NCI-H1436 treated with DMSO at 0.1 percent for 48 hours (cell line): ENCODE results near the gene NTN1.

Source experiments
- DNase-seq: peaks from one replicate; lab custom pipeline; 2025; lab: John Stamatoyannopoulos, UW

The NTN1 gene

DNA sequence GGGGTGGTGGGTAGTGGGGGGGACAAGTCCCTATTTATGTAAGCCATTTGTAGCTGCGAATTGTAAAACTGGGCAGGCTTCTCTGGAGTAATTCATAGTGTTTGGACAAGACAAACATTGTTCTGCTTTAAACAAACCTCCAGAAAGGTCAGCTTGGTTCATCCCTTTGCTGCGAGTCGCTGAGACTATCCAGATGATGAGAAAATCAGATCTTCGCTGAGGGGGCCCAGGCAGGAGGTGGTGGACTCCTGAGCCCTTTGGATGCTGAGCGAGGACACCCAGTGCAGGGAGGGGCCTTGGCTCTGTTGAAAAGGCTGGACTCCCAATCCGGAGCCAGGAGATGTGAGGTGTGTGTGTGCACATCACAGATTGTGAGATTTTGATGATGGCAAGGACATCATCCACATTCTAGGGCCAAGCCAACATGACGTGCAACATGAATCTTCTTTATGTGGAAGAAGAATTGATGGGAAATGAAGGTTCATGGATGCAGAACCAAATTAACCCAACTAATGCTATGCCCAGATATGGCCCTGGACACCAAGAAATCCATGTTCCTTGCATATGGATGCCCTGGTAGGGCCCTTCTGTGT lies 15.0 kb upstream of the NTN1 start:
- DNase-seq = no peak

DNA sequence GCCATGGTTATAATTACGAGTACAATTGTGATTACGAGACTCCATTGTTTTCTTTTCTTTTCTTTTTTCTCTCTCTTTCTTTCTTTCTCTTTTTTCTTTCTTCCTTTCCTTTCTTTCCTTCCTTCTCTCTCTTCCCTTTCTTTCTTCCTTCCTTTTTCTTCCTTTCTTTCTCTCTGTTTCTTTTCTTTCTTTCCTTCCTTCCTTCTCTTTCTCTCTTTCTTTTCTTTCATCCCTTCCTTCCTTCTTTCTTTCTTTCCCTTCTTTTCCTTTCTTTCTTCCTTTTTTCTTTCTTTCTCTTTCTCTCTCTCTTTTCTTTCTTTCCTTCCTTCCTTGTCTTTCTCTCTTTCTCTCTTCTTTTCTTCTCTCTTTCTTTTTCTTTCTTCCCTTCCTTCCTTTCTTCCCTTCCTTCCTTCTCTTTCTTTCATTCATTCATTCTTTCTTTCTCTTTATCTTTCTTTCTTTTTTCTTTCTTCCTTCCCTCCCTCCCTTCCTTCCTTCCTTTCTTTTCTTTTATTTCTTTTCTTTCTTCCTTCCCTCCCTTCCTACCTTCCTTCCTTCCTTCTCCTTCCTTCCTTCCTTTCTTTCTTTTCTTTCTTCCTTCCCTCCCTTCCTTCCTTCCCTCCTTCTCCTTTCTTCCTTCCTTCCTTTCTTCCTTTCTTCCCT lies 14.1 kb upstream of the NTN1 start:
- no peak for DNase-seq

DNA sequence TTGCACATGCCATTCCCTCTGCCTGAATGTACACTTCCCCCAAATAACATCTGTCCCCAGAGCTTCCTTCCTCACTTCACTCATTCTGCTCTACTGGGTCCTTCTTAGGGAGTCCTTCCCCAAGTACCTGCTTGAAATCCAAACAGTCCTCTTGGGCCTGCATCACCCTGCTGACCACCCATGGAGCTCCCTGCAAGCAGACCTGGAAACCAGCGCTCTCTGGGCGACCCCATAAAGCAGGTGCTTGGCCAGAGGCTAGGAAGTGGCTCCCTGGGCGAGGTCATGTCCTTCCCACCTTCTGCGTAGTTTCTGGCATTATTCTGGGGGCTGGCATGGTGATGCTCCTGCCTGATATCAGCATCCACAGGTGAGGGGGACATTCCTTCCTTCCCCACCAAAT lies 12.2 kb upstream of the NTN1 start:
- no peak for DNase-seq

DNA sequence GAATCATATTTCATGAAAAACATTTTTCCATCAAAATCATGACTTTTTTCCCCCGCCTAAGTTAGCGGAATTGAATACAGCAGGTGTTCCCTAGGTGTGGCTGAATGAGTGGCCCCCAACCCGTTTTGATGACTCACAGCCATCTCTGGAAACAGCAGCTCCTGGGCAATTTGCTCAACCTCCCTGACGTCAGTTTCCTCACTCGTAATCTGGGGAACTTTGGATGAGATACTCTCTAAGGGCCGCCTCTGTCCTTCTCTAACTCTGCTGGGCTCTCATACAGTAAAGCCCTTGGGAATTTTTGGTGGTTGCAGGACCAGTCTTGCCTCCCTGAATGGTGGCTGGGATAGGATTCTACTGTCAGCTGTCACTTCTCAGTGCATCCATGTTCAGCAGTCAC lies 11.6 kb upstream of the NTN1 start:
- DNase-seq = no peak

DNA sequence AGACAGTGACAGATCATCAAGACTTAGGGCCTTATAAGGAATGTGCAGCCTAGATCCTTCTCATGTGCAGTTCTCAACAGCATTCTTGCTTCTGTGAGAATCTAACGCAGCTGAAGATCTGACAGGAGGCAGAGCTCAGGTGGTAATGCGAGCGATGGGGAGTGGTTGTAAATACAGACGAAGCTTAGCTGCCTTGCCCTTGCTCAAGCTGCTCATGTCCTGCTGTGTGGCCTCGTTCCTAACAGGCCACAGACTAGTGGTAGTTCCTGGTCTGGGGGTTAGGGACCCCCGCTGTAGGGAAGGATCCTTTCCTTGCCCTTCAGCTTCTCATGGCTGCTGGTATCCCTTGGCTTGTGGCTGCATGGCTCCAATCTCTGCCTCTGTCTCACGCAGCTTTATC lies 10.3 kb upstream of the NTN1 start:
- DNase-seq = no peak

DNA sequence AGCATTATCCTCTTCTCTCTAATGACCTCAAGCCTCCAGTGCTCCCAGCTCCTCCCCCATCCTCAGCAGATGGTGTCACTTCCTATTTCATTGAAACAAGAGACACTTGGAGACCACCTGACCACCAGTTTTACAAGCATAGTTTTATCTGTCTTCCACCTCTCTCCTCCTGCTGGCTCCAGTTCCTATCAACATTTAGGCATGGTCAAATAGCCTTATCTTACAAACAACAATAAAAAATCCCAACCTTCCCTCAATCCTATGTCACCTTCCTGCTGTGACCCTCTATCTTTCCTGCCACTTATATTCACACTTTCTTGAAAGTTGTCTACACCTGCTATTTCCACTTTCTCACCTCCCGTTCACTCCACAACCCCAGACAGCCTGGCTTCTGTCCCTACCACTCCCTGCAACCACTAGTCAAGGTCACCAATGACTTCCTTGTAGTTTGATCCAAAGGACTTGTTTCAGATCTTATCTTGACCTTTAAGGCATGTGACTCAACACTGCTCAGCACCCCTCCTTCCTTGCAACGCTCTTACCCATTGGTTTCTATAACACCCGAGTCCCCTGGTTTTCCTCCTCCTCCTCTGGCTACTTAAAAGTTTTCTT lies 4.3 kb upstream of the NTN1 start:
- DNase-seq = no peak

DNA sequence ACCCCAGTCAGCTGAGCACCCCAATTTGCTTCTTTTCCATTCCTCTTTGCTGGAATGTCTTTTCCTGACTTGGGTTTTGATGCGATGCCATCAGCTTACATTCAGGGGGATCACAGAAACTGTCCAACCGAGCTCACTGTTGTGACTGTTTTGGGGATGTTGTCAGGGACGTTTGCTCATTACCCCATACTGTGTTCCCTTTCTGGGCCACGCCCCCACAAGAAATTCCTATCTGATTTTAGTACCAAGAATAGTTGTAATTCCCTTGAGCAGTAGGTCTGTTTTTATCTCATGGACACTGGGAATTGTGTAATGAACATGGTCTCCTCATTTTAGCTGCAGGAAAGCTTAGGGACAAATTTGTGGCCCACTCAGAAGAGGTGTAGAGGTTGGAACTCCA lies 2.6 kb upstream of the NTN1 start:
- DNase-seq = no peak

DNA sequence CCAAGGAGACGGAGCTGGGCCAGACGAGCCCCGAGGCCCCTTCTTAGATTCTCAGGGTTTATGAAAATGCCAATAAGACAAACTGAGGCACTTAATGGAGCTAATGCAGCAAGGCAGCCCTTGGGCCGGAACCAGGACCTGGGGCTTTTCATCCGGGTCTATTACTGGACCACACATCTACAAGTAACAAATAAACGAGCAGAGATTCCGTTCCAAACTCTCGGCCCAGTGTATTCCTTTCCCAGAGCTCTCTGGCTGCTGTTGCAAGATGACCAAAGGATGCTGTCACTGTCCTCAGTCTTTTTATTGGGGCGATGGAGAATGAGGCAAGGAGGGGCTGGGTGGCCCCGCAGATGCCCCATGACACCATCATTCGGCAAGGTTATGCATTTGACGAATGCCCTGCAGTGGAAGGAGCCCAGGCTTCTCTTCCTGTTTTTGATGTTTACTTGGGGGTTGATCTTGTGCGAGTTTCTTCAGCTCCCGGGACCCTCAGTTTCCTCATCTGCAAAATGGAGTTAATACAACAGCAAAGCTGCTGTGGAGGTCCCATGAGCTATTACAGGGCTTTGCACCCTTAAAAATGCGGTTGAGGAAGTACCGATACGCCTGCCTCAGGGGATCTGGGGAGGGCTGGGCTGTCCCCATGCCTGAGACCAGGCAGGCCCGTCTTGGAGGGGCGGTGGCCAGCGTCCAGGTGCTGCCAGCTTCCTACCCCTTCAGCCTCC lies 1.1 kb upstream of the NTN1 start:
- no peak for DNase-seq

DNA sequence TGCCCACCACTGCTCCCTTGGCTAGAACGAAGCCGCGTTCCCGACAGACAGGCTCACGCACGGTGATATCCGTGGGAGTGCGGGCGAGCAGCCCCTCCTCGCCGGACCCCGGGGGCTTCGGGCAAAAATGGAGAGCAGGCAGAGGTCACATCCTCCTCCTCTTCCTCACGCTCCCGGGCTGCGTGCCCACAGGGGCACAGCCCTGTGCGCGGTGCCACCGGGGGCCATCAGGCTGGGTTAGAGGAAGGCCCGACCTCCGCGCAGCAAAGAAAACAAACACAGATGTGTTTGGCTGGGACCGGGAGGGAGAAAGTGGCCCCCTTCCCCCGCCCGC lies 519 bp upstream of the NTN1 start:
- DNase-seq = no peak

DNA sequence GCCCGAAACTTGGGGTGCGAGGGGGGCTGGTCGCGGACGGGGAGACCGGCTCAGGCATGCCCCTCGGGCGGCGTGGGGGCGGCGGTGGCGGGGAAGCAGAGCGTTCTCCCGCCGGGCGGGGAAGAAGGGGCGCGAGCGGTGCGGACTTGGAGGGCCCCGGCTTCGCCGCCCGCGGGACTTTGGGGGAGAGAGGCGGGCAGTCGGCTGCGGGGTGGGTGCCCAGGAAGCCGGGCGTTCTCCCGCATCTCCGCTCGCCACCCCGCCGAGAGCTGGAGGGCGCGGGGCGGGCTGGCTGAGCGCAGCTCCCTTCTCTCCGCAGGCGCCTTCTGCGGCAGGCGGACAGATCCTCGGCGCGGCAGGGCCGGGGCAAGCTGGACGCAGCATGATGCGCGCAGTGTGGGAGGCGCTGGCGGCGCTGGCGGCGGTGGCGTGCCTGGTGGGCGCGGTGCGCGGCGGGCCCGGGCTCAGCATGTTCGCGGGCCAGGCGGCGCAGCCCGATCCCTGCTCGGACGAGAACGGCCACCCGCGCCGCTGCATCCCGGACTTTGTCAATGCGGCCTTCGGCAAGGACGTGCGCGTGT lies 772 bp downstream of the NTN1 start:
- no peak for DNase-seq

DNA sequence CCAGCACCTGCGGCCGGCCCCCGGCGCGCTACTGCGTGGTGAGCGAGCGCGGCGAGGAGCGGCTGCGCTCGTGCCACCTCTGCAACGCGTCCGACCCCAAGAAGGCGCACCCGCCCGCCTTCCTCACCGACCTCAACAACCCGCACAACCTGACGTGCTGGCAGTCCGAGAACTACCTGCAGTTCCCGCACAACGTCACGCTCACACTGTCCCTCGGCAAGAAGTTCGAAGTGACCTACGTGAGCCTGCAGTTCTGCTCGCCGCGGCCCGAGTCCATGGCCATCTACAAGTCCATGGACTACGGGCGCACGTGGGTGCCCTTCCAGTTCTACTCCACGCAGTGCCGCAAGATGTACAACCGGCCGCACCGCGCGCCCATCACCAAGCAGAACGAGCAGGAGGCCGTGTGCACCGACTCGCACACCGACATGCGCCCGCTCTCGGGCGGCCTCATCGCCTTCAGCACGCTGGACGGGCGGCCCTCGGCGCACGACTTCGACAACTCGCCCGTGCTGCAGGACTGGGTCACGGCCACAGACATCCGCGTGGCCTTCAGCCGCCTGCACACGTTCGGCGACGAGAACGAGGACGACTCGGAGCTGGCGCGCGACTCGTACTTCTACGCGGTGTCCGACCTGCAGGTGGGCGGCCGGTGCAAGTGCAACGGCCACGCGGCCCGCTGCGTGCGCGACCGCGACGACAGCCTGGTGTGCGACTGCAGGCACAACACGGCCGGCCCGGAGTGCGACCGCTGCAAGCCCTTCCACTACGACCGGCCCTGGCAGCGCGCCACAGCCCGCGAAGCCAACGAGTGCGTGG lies 1.5 kb downstream of the NTN1 start:
- DNase-seq = no peak

DNA sequence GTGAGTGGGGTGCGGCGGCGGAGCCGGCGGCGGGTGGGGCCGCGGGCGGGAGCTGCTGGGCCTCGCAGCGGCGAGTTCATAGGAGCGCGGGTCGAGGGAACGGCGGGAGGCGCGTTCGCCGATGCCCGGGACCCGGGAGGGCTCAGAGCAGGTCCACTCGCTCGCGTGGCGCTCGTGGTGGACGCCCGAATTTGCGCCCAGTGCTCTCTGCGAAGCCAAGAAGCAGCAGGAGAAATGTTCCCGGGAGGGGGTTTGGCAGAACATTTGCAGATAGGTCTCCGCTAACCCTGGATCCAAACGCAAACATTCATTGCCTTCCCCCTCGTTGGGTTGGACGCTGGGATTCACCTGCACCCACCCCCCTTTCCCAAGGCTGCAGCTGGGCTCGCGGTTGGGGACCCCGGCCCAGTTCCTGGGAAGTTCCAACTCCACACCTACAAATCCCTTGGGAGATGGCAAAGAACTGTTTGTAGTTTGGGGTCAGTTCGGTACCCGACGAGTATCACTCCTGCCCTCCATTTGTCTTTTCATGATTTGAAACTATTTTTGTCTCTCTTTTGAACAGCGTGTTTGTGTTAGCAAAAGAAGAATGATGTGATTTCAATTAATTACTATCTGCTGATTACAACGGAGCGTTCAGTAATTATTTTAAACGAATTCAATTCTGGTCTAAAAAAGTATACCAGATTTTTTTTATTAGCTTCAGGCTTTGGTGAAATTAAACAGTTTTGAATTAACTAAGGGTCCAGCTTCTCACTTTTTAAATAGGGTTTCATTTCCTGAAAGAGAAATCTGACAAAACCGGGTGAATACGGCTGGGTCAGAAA lies 2.3 kb downstream of the NTN1 start:
- DNase-seq = no peak

DNA sequence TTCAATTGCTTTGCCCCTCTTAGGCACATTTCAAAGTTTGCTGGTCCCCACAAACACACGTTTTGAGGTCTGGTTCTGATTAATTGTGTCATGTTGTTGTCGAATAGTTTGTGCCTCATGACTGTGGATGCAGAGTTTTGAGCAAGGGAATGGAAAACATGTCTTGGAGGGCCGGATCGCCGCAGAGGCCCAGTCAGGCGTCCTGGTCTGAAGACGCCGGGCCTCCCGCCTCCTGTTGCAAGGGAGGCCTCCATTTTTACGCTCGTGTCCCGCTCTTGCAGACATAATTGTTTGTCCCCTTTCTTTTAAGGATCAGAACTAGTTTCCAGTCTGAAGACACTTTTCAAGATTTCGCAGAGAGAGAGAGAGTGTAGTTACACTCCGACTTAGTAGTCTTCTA lies 3.2 kb downstream of the NTN1 start:
- DNase-seq = no peak

DNA sequence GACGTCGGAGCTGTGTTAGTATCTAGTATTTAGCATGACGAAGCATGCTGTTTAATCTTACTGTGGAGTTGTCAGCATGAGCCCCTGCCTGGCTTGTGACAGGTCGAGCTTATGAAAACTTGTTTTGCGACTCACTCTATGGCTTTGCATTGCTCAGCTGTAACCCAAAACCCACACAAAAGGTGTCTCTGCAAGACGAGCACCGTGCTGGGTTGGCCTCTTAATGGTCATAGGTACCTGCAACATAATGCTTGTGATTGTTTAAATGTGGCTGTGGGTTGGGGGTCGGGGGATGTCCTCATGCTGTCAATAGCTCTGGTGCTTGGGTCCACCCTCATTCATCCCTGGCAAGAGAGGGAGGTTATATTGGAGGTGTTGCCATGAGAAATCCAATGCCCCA lies 5.4 kb downstream of the NTN1 start:
- no peak for DNase-seq

DNA sequence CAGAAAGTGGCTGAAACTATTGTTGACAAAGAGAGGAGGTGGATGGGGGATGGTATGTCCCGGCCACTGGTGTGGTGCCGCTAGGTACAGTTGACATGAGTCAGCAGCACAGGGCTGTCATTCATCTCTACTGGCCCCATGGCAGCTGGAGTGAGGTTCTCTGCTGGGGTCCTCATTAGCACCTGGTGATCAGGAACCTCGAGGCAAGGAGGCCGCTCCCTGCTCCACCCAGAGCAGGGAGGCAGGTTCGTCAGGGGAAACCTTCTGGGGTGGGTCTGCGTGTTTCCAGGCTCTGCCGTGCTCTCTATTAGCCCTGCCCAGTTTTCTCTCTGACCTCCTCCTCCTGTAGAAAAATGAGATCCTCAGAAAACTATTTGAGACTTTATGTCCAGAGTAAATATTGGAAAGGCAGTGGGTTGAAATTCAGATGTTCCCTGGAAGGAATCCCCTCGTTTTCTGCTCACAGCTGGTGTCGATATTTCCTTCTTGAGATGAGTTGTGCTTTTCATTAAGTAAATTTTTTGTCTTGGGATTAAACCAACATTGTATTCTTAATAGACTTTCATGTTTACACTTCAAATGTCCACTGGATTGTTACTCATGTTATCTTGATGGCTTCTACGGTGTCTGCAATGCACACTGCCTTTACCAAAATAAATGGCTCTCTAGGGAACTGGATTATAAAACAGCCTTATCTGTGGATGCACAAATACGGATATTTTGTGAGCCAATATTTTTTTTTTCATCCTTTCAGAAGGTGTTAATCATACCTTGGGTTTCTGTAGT lies 7.1 kb downstream of the NTN1 start:
- DNase-seq = no peak

DNA sequence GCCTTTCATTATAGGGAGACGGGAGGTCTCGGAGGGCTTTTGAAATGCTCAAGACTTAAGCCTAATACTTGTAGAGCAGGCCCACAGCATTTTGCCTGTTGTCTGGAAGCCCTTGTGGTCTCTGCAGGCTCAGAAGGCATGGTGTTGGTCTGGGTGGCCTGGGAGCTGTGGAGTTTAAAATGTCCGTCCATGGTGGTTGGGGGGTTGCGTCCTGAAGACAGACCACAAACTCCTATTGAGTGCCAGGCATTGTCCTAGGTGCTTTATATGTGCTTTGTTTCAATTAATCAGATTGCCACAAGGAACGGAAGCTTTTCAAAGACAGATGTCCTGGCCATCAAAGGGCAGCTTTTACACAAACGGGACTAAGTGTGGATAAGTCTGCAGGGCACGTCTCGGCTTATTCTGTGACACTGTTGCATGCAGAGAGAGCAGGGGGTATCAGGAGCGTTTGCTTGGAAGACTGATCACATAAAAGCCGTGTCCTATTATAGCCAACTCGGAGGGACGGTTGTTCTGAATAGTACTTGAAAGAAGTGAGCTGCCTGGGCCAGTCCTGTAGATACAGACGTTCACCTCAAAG lies 7.8 kb downstream of the NTN1 start:
- DNase-seq = no peak

DNA sequence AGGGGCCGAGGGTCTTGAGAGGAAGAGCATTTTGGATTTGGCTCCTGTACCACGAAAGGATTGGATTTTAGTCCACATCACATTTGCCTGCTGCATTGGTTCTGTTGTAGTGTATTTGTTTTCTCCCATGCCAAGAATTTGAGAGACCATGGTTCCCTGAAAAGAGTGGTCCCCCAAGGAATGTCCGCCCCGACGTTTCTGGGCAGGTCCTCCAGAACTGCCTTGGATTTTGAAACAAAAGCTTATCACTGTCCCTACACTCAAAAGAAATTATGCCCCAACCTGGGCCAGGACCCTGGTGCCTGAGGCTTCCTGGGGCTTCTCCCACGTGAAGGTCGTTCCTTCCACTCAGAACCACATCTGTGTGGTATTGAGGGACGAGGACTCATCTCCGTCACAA lies 10.8 kb downstream of the NTN1 start:
- DNase-seq = no peak

DNA sequence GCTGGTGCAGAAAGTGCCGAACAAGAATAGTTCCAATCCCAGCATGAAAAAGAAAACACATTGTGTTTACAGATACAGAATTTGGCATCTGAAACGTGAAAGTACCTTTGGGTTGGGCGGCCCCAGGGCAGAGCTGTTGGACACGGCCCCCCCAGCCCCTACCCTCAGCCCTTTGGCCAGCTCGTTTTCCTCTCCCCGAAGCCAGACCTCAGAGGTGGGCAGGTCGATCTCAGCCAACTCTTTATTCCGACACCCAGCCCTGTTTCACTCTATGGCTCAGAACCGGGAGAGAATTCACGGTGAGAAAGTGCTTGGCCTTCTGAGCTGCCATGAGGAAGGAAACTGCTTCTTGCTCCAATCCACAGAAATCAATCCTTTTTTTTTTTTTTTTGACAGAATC lies 11.3 kb downstream of the NTN1 start:
- DNase-seq = no peak

DNA sequence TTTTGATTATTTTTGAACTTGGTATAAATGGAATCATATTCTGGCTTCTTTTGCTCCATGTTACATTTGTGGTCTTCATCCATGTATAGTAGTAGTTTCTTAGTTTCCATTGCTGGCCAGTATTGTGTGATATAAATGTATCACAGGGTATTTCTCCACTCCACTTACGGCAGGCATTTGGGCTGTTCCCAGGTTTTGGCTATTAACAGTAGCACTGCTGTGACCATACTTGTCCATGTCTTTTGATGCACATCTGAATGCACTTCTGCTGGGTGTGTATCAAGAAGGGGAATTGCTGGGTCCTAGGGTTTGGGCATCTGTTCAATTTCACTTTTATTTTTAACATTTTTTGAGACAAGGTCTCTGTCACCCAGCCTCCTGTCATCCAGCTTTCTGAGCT lies 13.9 kb downstream of the NTN1 start:
- DNase-seq = no peak

DNA sequence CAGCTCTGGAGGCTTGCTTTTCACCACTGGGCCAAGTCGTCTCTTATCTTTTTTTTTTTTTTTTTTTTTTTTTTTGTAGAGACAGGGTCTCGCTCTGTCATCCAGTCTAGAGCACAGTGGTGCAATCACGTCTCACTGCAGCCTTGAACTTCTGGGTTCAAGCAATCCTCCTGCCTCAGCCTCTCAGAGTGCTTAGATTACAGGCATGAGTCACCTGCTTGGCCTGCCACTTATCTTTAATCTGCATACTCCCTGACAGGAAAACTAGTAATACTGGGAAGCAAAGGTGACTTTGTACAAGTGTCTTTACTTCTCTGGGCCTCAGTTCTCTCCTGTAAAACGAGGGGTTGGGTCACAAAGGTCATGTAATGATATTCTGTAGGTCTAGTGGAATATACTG lies 15.0 kb downstream of the NTN1 start:
- no peak for DNase-seq
